HG02938 (cell line): ENCODE measurements around the gene SLC16A2.
"Not testable (repeated sequence)": the region's sequence is repeated elsewhere in the genome, so short reads cannot be mapped to it uniquely, and the experiment has no call there.

Experiments used
- ATAC-seq: cut with Tn5 transposase; IDR thresholded peaks from one replicate; pipeline ENCODE4 v1.9.1; 2021; ENCODE audit warnings: mild to moderate bottlenecking, moderate library complexity; ENCODE audit not compliant: unreplicated experiment

The SLC16A2 gene

DNA sequence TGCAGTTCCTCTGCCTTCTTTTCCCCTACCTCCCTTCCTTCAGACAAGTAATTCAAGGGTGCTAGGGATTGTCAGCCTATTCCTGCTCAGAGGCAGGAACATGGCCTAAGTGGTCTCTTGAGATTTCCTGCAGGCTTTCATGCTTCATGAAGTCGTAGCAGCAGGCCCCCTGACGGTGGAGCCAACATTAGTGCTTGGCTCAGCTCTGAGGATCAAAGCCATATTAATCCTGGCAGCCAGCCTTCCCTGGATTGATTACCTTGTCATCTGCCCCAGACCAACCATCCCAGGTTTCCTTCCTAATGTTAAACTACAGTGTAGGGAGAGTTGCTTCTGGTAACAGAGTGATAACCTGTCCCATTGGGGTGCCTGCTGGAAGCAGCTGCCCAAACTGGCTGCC is 84.1 kb downstream of the SLC16A2 start:
- ATAC-seq, result no peak

DNA sequence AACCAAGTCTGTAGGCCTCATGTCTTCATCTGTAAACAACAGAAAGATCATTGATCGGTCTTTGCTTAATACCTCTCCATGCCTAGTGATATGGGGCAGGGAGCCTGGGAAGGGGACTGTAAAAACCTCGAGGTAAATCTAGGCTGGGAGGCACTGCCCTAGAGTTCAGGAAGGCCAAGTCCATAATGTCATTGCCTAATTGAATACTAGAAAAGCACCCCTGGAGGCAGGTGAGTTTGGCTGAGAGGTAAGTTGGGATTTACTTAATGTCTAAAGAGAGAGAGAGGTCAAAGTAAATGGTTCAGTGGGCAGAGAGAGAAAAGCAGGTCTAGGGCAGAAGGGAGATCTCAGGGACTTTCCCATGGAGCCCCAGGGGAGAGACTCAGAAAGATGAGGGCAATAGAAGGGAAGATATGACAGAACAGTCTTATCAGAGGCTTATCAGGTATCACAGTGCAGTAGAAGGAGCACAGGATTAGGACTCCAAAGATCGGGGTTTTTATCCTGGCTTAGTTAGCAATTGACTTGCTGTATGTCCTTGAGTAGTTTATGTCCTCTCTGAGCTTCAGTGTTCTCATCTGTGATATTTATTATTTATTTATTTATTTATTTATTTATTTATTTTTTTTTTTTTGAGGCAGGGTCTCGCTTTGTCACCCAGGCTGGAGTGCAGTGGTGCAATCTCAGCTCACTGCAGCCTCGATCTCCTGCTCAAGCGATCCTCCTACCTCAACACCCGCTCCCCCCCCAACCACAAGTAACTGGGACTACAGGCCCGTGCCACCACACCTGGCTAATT is 85.2 kb downstream of the SLC16A2 start:
- peak; percentile 93 for ATAC-seq

DNA sequence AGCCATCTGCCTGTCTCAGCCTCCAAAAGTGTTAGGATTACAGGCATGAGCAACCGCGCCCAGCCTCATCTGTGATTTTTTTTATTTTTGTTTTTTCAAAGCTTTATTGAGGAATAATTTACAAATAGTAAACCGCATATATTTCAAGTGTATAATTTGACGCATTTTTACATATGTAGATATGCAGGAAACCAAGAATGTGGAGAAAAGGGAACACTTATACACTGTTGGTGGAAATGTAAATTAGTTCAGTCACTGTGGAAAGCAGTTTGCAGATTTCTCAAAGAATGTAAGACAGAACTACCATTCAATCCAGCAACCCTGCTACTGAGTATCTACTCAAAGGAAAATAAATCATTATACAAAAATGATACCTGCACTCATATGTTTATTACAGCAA is 85.9 kb downstream of the SLC16A2 start:
- ATAC-seq, result no peak

DNA sequence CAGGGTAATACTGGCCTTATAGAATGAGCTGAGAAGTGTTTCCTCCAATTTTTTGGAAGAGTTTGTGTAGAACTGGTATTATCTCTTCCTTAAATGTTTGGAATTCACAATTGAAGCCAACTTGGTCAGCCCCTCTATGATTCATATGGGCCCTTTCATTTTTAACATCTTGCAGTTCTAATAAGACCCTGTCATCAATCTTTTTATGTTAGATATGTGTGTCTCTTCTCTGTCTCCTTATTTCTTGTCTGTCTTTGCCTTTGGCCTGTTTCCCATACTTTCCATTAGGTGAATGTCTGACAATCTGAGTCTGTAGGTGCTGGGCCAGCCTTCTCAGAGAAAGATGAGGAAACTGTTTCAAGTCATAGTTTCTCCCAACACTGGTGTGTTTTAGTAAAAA is 88.7 kb downstream of the SLC16A2 start:
- ATAC-seq, result no peak

DNA sequence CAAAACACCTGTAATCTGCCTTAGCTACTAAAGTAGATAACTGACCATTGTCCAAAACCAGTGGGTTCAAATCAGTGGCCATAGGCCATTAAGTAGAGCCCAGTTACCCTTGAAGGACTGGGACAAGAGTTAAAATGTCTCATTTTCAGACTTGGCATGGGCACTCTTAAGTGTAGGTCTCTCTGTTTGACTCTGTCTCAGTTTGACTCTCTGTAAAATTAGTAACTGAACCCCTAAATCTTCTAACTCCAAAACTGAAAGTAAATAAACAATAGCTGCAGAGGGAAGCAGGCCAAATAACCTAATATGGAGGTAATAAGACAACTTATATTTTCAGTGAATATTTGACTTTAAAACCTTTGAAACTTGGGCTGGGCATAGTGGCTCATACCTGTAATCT is 89.1 kb downstream of the SLC16A2 start:
- ATAC-seq, result peak; percentile 61

DNA sequence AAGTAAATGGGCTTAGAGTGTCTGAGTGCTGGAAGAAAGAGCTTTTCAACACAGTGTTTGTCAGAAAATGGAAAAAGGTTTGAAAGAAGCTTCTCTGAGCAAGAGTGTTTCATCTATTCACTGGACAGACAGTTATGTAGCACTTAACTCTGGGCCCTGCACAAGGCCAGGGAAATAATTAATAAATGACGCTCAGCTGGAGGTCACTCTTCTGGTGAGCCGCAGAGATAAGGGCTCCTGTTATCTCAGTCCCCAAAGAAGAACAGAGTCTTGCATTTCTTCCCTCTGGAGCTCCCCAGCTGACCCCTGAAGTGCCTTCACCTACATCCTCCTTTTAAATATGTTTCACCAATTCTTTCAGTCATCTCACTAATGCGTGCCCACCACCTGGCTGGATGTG is 90.4 kb downstream of the SLC16A2 start:
- no peak for ATAC-seq

DNA sequence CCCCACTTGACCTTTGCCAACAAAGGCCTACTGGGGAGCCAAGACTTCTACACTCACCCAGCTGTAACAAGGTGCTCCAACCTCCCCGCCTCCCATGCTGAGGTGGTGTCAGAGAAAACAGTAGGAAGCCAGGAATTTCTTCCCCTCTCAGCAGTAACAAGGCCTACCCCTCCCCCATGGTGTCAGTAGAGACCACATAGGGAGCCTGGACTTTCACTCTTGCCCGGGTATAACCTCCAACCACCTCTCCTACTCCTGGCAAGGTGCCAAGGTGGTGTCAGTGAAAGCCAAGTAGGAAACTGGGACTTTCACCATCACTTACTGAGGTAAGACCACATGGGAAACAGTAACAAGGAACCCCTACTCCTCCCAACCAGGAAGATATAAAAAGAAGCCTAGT is 93.1 kb downstream of the SLC16A2 start:
- ATAC-seq, result no peak

DNA sequence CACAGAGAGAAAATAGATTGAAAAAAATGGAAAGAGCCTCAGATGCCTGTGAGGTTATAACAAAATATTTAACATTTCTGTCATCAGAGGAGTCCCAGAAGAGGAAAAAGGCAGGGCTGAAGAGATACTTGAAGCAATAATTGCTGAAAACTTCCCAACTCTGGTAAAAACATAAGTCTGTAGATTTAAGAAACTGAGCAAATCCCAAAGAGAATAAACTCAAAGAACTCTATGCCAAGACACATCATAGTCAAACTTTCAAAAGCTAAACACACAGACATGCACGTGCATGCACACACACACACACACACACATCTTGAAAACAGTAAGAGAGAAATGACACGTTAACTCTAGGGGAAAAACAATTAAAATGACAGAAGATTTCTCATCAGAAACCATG is 94.1 kb downstream of the SLC16A2 start:
- no peak for ATAC-seq

DNA sequence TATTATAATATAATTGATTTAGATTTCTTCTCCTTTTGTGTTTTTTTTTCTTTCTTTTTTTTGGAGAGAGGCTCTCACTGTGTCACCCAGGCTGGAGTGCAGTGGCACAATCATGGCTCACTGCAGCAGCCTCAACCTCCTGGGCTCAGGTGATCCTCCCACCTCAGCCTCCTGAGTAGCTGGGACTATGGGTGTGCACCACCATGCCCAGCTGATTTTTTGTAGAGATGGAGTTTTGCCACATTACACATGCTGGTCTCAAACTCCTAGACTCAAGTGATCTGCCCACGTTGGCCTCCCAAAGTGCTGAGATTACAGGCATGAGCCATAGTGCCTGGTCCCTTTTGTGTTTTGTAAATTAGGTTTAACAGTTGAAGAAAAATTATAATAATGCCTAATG is 94.7 kb downstream of the SLC16A2 start:
- not testable (repeated sequence) for ATAC-seq

DNA sequence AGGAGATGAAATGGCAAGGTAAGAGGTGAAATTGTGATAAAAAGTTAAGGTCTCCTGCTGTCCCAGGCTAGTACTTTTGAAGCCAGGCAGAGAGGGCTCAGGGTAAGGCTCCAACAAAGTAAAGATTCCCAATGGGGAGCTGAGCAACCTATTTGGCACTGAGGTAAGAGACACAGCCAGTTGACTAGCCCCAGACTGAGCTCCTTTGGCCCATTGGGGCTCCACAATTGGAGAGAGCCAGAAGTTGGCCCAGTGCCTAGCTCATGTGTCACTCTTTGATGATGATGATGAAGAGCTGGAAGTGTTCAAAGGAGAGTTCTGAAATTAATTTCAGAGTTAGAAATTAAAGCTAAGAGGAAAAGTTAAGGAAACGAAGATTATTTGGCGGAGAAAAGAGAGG is 98.6 kb downstream of the SLC16A2 start:
- ATAC-seq, result no peak

DNA sequence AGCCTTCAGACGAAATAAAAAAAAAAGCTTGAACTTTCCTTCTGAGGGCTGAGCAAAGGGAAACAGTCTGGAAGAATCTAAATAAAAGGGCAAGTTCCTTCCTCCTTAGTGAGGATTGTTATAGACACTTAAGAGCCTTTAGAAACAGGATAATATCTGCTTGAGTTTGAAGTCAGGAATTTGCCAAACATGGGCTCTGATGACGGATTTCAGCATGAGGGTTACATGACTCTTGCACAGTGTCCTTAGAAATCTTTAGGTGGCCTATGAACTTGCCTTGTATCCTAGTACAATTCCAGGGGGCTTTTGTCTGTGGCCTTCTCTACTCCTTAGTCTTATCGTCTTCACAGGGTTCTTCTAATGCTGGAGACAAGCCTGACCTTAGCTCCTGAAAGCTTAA is 99.0 kb downstream of the SLC16A2 start:
- no peak for ATAC-seq

DNA sequence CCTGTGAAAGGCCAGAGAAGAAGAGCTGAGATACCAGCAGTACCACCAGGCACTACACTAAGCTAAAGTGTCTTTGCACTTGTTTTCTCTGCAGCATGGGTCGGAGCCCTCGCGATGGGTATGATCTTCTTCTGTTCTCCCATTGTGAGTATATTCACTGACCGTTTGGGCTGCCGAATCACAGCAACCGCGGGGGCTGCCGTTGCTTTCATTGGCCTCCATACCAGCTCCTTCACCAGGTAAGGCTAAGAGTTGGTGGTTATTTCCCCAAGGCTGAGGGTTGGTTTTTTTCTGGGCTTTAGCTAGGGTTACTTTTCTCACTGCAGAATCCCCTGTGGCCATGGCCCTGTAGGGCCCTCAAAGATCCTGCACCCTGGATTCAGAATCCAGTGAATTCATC is 99.6 kb downstream of the SLC16A2 start:
- ATAC-seq, result no peak

DNA sequence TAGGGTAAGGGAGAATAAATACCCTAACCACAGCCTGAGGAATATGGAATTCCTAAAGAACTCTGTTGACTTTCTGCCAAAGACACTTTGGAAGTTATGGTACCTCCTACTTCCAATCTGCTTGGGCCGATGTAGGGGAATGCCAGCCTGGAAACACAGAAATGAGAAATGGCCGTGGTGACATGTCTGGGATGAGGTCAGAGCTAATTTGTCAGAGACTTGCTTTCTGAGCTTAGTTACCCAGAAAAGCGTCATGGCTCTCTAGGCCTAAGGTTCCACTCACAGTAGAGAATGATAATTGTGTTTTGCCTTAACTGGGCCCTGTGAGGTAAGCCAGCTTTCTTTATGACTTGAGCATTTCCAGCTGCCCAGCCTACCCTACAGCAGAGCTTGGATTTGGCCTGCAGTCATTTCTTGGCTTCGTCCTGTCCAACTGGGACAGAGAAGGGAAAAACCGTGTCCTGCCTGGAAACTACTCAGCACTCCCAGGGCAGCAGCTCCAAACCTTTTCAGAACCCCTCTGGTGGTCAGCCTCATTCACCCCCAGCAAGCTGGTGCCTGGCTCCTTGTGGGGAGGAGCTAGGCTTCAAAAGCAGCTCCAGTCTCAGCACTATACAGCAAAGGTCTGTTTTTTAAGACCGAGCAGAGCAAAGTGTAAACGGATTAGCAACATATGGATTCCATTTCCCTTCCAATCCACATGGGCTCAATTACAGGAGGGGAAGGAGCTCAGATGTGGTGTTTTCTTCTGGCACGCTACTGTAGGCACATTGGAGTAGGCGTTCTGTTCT is 100.9 kb downstream of the SLC16A2 start:
- ATAC-seq, result no peak

DNA sequence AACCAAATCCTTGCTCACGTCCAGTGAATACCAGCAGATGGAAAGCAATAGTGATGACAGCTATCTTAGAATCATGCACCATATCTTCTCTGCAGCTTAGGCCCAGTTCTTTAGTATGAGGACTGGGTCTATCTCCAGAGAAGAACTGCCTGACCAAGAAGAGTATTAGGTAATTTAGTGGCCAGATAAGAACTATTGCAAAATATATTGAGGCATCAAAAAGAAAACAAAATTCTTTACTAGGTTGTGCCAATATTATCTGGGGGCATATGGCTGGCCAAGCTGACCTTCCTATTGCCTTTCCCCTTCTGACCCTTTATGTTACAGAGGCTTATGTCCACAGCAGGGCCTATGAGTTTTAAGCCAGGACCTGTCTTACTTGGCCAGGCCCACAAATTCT is 101.9 kb downstream of the SLC16A2 start:
- ATAC-seq, result no peak

DNA sequence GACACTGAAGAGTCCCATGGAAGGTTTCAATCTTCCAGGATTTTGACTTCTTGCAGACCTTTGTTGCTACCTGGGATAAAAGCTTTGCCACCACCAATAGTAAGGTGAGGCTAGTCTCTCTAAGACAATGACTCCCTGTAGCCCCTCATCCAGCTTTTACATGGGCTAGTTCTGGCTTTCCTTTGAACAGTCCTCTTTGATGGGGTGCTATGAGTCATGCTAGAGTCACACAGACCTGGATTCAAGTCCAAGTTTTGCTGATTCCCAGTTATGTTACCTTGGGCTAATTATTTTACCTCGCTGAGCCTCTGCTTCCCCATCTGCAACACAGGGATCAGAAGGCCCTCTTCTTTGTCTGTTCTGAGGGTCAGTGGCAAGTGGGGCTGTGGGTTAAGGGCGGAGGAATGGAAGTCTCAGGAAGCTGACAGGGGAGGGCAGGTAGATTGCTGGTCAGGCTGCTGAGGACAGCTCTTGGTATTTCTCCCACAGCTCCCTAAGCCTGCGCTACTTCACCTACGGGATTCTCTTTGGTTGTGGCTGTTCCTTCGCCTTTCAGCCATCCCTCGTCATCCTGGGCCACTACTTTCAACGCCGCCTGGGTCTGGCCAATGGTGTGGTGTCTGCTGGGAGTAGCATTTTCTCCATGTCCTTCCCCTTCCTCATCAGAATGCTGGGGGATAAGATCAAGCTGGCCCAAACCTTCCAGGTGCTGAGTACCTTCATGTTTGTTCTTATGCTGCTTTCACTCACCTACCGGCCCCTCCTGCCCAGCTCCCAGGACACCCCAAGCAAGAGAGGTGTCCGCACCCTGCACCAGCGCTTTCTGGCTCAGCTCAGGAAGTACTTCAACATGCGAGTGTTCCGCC is 102.8 kb downstream of the SLC16A2 start:
- ATAC-seq, result no peak

DNA sequence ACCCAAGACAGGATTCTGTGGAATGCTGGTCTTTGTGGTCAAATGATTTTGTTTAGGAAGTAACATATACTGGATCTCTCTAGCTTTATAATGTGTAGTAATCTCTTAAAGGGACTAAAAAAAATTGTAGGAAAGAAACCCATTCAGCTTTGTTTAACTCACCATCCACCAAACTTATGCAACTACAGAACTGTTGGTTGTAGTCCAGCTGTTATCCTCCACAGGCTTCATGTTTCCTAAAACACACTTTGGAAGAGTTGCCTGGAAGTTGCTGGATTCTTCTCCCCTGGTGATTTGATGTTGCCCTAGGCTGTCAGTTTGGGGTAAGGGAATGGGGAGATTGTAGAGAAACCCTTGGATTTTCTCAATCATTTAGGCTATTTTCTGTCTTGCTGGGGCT is 103.8 kb downstream of the SLC16A2 start:
- no peak for ATAC-seq

DNA sequence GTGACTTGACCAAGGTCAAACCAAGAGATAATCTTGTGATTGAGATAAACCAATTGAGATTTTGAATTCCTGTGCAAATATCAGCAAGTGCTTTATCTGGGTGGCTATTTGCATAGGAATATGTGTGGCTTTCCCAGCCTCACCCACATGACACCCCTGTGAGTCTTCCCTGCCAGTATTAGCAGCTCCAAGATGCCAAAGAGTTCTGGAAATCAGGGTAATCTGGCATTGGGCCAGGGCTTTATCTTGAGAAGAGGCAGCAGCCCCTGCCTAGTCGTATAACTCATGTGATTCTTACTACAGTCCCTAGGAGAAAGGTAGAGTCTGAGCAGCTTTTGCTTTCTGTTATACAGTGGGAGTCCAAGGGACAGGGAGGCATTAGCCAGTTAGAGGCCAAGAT is 105.5 kb downstream of the SLC16A2 start:
- no peak for ATAC-seq

DNA sequence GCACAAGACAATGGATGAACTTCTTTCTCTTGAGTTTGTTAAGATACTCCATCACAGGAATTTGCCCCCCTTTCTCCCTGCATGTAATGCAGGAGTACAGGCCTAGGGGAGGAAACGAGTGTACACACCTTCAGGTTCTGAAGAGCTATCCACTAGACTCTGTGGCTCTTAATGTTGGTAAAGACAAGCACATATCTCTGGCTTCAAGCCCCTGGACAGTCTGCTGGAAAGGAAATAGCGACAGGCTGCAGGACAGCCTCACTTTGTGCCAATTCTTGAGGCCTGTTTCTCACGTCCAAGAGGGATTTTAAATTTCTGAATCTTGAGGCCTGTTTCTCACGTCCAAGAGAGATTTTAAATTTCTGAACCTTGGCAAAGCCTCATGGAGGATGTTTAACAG is 106.1 kb downstream of the SLC16A2 start:
- no peak for ATAC-seq

DNA sequence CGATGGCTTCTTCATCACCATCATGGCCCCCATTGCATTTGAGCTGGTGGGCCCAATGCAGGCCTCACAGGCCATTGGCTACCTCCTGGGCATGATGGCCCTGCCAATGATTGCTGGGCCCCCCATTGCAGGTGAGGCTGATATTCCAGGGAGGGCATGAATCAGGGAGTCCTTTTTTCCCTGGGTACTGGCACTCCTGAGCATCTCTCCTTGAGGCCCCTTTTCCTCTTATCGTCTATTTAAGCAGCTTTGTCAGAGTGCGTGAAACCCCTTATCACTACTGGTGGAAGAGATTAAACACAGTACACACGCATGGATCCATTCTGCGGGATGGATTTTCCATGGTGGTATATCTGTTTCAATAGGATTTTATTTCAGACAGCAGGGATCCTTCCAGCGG is 108.0 kb downstream of the SLC16A2 start:
- ATAC-seq, result no peak

DNA sequence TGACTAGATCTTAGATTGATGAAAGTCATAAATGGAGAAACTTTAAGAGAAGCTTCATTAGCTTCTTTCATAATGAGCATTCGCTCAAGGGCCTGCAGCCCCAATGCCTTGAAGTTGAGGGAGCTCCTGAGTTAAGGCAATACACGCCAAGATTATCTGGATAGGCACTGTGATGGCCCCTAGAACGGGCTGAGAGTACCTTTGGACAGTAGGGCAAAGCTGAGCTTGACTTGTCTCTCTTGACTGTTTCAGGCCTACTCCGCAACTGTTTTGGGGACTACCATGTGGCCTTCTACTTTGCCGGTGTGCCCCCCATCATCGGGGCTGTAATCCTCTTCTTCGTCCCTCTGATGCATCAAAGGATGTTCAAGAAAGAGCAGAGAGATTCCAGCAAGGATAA is 109.8 kb downstream of the SLC16A2 start:
- ATAC-seq, result no peak

DNA sequence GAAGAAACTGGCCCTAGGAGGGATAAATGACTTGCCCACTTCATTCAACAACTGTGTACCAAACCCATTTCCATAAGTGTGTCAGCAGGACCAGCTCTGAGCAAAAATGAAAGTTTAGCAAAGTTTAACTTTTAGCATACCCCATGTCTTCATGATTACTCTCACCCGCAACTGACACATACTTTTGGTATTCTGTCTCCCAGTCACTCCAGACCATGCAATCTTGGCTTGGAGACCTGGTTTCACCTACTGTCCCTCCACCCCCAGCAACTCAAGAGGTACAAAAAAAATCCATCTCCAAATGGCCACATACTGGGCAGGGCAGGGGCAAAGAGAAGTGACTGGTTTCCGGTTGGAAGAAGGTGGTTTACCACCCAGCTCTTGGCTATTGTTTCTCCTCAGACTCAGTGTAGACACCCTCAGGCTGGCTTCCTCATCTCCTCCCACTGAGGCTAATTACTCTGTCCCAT is 113.3 kb downstream of the SLC16A2 start:
- ATAC-seq, result no peak

DNA sequence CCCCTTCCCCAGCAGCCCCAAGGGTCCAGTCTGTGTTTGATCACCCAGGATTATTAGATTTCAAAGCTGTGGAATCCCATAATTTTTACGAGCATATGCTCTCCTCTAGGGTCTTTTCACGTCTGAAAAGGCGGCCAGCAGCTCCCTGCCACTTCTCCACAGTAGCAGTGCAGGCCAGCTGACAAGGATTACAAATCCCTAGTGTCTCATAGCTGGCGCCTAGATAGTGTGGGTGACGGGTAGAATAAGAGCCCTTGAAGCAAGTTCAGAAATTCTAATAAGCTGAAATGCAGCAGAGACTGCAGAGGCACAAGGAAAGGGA is 113.8 kb downstream of the SLC16A2 start:
- ATAC-seq, result no peak
